ENCODE results near the gene KIF14. TPM values are rescaled to one million over a fixed set of nuclear protein-coding genes. Genes with fewer than 3 reads are reported as not detected.
A peak's percentile ranks its signal among the peaks of the same experiment; 100 is the strongest.

Gene KIF14
- polyA plus RNA-seq, 1 donor: 2.9 TPM

DNA sequence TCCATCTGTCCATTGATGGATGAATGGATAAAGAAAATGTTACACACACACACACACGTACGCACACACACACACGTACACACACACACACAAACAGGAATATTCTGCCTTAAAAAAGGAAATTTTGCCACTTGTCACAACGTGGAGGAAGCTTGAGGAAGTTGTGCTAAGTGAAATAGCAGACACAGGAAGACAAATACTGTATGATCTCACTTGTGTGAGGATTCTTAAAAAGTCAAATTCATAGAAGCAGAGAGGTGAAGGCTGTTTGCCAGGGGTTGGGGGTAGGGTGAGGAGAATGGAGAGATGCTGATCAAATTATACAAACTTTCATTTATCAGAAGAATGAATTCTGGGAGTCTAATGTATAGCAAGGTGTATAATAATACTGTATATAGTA is 73.2 kb downstream of the KIF14 start:
- no peak for DNase-seq
- Histone ChIP-seq H3K9me3 (ENCODE audit: control insufficient read depth, low read depth, low read length) (no peaks in the 10 kb centered on the region), H3K27me3 (ENCODE audit: control insufficient read depth, insufficient read depth, low read length) (no peaks in the 10 kb centered on the region), H3K27ac (ENCODE audit: low read length) (no peak overlapping the region), H3K4me3 (ENCODE audit: low read length) (no peak overlapping the region), H3K36me3 (ENCODE audit: control insufficient read depth, insufficient read depth, low read length) (no peaks in the 10 kb centered on the region), H3K4me1 (ENCODE audit: control insufficient read depth, insufficient read depth, low read length) (no peaks in the 10 kb centered on the region)
- 80% methylated on average over 1 of the region's 4 CpGs for WGBS (ENCODE audit: insufficient coverage, low lambda C conversion rate)

- no peaks in the 10 kb centered on the region for H3K36me3 ChIP-seq (ENCODE audit: control insufficient read depth, insufficient read depth, low read length)
- H3K4me1 ChIP-seq (ENCODE audit: control insufficient read depth, insufficient read depth, low read length): no peaks in the 10 kb centered on the region
- no CpG with 5 or more reads among the region's 6 CpGs for WGBS (ENCODE audit: insufficient coverage, low lambda C conversion rate)
- no peak overlapping the region for H3K27ac ChIP-seq (ENCODE audit: low read length)
- no peak overlapping the region for H3K4me3 ChIP-seq (ENCODE audit: low read length)
- DNase-seq: no peak
- no peaks in the 10 kb centered on the region for H3K9me3 ChIP-seq (ENCODE audit: control insufficient read depth, low read depth, low read length)
- H3K27me3 ChIP-seq (ENCODE audit: control insufficient read depth, insufficient read depth, low read length): no peaks in the 10 kb centered on the region
These were observed 74.0 kb downstream of the KIF14 start for GRCh38 chr1:200546577-200546976.

GRCh38 chr1:200542162-200542561 is 78.4 kb downstream of the KIF14 start:
- Histone ChIP-seq H3K9me3 (ENCODE audit: control insufficient read depth, low read depth, low read length) (no peaks in the 10 kb centered on the region), H3K4me1 (ENCODE audit: control insufficient read depth, insufficient read depth, low read length) (no peaks in the 10 kb centered on the region), H3K36me3 (ENCODE audit: control insufficient read depth, insufficient read depth, low read length) (no peaks in the 10 kb centered on the region), H3K27ac (ENCODE audit: low read length) (no peak overlapping the region), H3K4me3 (ENCODE audit: low read length) (no peak overlapping the region), H3K27me3 (ENCODE audit: control insufficient read depth, insufficient read depth, low read length) (no peaks in the 10 kb centered on the region)
- WGBS (ENCODE audit: insufficient coverage, low lambda C conversion rate): no CpG with 5 or more reads among the region's 2 CpGs
- no peak for DNase-seq

DNA sequence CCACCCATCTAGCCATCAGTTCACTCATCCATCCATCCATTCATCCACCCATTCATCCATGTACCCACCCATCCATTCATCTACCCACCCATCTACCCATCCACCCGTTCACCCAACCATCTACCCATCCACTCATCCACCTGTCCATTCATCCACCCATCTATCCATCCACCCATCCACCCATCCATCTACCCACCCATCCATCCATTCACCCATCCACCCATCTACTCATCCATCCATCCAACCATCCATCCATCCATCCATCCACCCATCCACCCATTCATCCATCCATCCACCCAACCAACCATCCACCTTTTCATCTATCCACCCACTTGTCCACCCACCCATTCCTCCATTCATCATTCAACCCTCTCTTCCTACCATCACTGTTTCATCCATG is 80.3 kb downstream of the KIF14 start:
- no peaks in the 10 kb centered on the region for H3K27me3 ChIP-seq (ENCODE audit: control insufficient read depth, insufficient read depth, low read length)
- H3K4me3 ChIP-seq (ENCODE audit: low read length): no peak overlapping the region
- H3K36me3 ChIP-seq (ENCODE audit: control insufficient read depth, insufficient read depth, low read length): no peaks in the 10 kb centered on the region
- H3K27ac ChIP-seq (ENCODE audit: low read length): no peak overlapping the region
- no peaks in the 10 kb centered on the region for H3K4me1 ChIP-seq (ENCODE audit: control insufficient read depth, insufficient read depth, low read length)
- WGBS (ENCODE audit: insufficient coverage, low lambda C conversion rate): 100% methylated on average over 1 of the region's 1 CpG
- no peak for DNase-seq
- H3K9me3 ChIP-seq (ENCODE audit: control insufficient read depth, low read depth, low read length): no peaks in the 10 kb centered on the region

GRCh38 chr1:200538179-200538578 is 82.4 kb downstream of the KIF14 start:
- 80% methylated on average over 1 of the region's 1 CpG for WGBS (ENCODE audit: insufficient coverage, low lambda C conversion rate)
- DNase-seq: no peak
- Histone ChIP-seq H3K27me3 (ENCODE audit: control insufficient read depth, insufficient read depth, low read length) (no peaks in the 10 kb centered on the region), H3K4me1 (ENCODE audit: control insufficient read depth, insufficient read depth, low read length) (no peaks in the 10 kb centered on the region), H3K9me3 (ENCODE audit: control insufficient read depth, low read depth, low read length) (no peaks in the 10 kb centered on the region), H3K36me3 (ENCODE audit: control insufficient read depth, insufficient read depth, low read length) (no peaks in the 10 kb centered on the region), H3K27ac (ENCODE audit: low read length) (no peak overlapping the region), H3K4me3 (ENCODE audit: low read length) (no peak overlapping the region)

GRCh38 chr1:200535605-200536004 is 84.9 kb downstream of the KIF14 start:
- H3K27me3 ChIP-seq (ENCODE audit: control insufficient read depth, insufficient read depth, low read length): no peaks in the 10 kb centered on the region
- DNase-seq: peak in 1 of 2 donors; percentile 27
- no peak overlapping the region for H3K4me3 ChIP-seq (ENCODE audit: low read length)
- no peaks in the 10 kb centered on the region for H3K36me3 ChIP-seq (ENCODE audit: control insufficient read depth, insufficient read depth, low read length)
- no peaks in the 10 kb centered on the region for H3K9me3 ChIP-seq (ENCODE audit: control insufficient read depth, low read depth, low read length)
- H3K27ac ChIP-seq (ENCODE audit: low read length): no peak overlapping the region
- no peaks in the 10 kb centered on the region for H3K4me1 ChIP-seq (ENCODE audit: control insufficient read depth, insufficient read depth, low read length)
- 100% methylated on average over 1 of the region's 4 CpGs for WGBS (ENCODE audit: insufficient coverage, low lambda C conversion rate)

DNA sequence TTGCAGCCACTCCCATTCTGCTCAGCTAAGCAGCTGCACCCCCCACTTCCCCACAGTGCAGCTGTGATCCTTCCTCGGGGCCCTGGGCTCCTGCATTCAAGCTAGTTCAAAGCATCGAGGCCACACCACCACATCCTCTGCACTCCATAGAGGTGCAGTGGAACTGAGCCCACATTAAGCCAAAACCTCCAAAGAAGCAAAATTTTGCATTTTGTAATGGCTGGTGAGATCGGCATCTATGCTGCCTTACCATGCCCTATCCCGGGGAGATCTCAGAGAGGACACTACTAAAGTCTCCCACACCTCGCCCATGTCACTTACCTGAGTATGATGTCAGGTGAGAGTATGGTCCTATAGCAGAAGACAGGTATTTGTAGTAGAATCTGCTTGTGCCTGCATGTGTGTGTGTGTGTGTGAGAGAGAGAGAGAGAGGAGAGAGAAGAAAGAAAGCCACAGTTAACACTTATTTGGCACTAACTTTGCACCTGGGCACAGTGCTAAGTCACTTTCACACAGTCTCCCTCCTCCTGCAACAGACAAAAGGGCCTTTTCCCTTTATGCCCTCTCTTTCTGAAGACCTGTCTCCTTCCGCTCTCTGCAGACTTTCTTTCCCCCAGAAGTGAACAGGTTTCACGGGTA is 89.8 kb downstream of the KIF14 start:
- no peak for DNase-seq
- WGBS (ENCODE audit: insufficient coverage, low lambda C conversion rate): no CpG with 5 or more reads among the region's 7 CpGs
- no peaks in the 10 kb centered on the region for H3K36me3 ChIP-seq (ENCODE audit: control insufficient read depth, insufficient read depth, low read length)
- H3K4me1 ChIP-seq (ENCODE audit: control insufficient read depth, insufficient read depth, low read length): no peaks in the 10 kb centered on the region
- H3K4me3 ChIP-seq (ENCODE audit: low read length): no peak overlapping the region
- no peaks in the 10 kb centered on the region for H3K27me3 ChIP-seq (ENCODE audit: control insufficient read depth, insufficient read depth, low read length)
- H3K27ac ChIP-seq (ENCODE audit: low read length): no peak overlapping the region
- H3K9me3 ChIP-seq (ENCODE audit: control insufficient read depth, low read depth, low read length): no peaks in the 10 kb centered on the region

DNA sequence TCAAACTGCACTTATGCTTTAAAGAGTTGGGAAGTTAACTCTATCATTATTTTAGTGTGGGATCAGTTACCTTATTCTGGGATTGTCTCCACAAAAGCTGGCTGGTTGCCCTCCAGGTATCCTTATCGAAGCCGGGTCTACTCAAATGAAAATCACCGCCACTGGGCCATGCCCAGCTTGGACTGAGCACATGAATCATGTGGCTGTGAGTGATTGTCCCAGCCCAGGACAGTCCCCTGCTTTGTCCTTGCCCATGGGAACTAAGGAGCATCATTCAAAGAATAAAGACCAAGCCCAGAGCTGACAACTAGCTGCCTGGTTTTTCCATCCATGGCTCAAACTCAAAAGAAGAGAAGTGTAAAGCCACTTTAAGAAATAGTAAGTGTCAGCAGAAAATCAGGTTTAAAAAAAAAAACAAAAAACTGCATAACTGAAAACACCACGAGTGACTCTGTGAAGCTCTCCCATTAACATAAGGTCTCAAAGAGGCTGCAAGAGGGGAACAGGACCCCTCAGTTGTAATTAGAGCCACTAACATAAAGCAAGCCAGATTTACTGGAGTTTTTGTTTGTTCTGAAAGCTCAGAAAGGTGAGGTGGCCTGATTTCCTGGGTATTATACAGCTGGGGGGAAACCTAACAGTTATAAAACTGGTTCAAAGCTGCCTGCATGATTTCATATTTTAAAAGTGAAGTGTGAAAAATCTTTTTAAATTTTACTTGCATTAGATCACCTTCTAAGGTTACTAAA is 91.5 kb downstream of the KIF14 start:
- Histone ChIP-seq H3K9me3 (ENCODE audit: control insufficient read depth, low read depth, low read length) (no peaks in the 10 kb centered on the region), H3K27ac (ENCODE audit: low read length) (no peak overlapping the region), H3K36me3 (ENCODE audit: control insufficient read depth, insufficient read depth, low read length) (no peaks in the 10 kb centered on the region), H3K27me3 (ENCODE audit: control insufficient read depth, insufficient read depth, low read length) (no peaks in the 10 kb centered on the region), H3K4me3 (ENCODE audit: low read length) (no peak overlapping the region), H3K4me1 (ENCODE audit: control insufficient read depth, insufficient read depth, low read length) (no peaks in the 10 kb centered on the region)
- WGBS (ENCODE audit: insufficient coverage, low lambda C conversion rate): no CpG with 5 or more reads among the region's 4 CpGs
- no peak for DNase-seq

DNA sequence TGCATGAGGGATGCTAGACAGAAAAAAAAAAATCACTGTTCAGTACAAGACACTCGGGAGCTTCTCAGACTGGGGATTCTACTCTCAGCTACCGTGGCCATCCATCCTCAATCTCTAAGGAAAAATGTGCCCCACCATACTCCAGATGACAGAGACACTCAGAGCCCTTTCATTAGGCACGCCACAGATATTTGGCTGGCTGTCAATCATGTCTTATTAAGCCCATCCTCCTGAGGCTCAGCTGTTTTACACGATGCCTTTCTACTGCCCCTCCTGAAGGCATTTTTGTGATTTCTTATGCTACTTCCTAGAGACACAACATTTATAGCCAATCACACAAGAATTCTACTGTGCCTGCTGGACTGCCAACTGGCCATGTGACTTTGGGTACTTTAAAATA is 92.9 kb downstream of the KIF14 start:
- no peak for DNase-seq
- no peak overlapping the region for H3K4me3 ChIP-seq (ENCODE audit: low read length)
- no CpG with 5 or more reads among the region's 4 CpGs for WGBS (ENCODE audit: insufficient coverage, low lambda C conversion rate)
- no peaks in the 10 kb centered on the region for H3K4me1 ChIP-seq (ENCODE audit: control insufficient read depth, insufficient read depth, low read length)
- H3K36me3 ChIP-seq (ENCODE audit: control insufficient read depth, insufficient read depth, low read length): no peaks in the 10 kb centered on the region
- no peaks in the 10 kb centered on the region for H3K27me3 ChIP-seq (ENCODE audit: control insufficient read depth, insufficient read depth, low read length)
- no peaks in the 10 kb centered on the region for H3K9me3 ChIP-seq (ENCODE audit: control insufficient read depth, low read depth, low read length)
- H3K27ac ChIP-seq (ENCODE audit: low read length): no peak overlapping the region

GRCh38 chr1:200526709-200527612 is 93.6 kb downstream of the KIF14 start:
- DNase-seq: no peak
- no peaks in the 10 kb centered on the region for H3K27me3 ChIP-seq (ENCODE audit: control insufficient read depth, insufficient read depth, low read length)
- no peaks in the 10 kb centered on the region for H3K36me3 ChIP-seq (ENCODE audit: control insufficient read depth, insufficient read depth, low read length)
- WGBS (ENCODE audit: insufficient coverage, low lambda C conversion rate): no CpG with 5 or more reads among the region's 5 CpGs
- H3K9me3 ChIP-seq (ENCODE audit: control insufficient read depth, low read depth, low read length): no peaks in the 10 kb centered on the region
- no peak overlapping the region for H3K4me3 ChIP-seq (ENCODE audit: low read length)
- no peak overlapping the region for H3K27ac ChIP-seq (ENCODE audit: low read length)
- no peaks in the 10 kb centered on the region for H3K4me1 ChIP-seq (ENCODE audit: control insufficient read depth, insufficient read depth, low read length)

Data from large intestine (tissue), 3 donors.